RWPE2 (cell line): ENCODE results near the gene CTNNBIP1.

Experiments
- ATAC-seq: fragments of 200-7000 bp; cut with Tn5 transposase; 3 replicates; pipeline ENCODE4 v1.9.1; 2021; ENCODE audit warnings: low read depth
- DNase-seq: peaks from one replicate; pipeline ENCODE4 v3.0.0-alpha.2; 2020; ENCODE audit warnings: low spot score
- H3K27ac ChIP-seq: fragments of 450-650 bp; 2 replicates; pipeline ENCODE4 v1.5.1; 2017; ENCODE audit warnings: mild to moderate bottlenecking; ENCODE audit not compliant: poor library complexity, severe bottlenecking
- H3K27me3 ChIP-seq: fragments of 250-450 bp; sonication (Bioruptor Pico); 2 replicates; pipeline ENCODE4 v1.5.1; 2021; ENCODE audit warnings: mild to moderate bottlenecking, moderate library complexity; ENCODE audit not compliant: insufficient read depth, poor library complexity, severe bottlenecking
- H3K36me3 ChIP-seq: fragments of 250-450 bp; sonication (Bioruptor Pico); 2 replicates; pipeline ENCODE4 v1.5.1; 2020; ENCODE audit warnings: low read depth, mild to moderate bottlenecking, moderate library complexity
- H3K4me1 ChIP-seq: fragments of 250-450 bp; sonication (Bioruptor Pico); 2 replicates; pipeline ENCODE4 v1.5.1; 2021; ENCODE audit warnings: mild to moderate bottlenecking, moderate library complexity; ENCODE audit not compliant: insufficient read depth, poor library complexity, severe bottlenecking
- H3K4me3 ChIP-seq: fragments of 250-450 bp; sonication (Bioruptor Pico); 2 replicates; pipeline ENCODE4 v1.5.1; 2021; ENCODE audit warnings: mild to moderate bottlenecking, moderate library complexity; ENCODE audit not compliant: severe bottlenecking
- H3K9me3 ChIP-seq: fragments of 250-450 bp; sonication (Bioruptor Pico); 2 replicates; pipeline ENCODE4 v1.5.1; 2021; ENCODE audit warnings: mild to moderate bottlenecking, moderate library complexity; ENCODE audit not compliant: severe bottlenecking
- TF ChIP-seq, protein P1 (sequence below): fragments of 450-650 bp; IDR thresholded peaks from one replicate; pipeline ENCODE4 v1.5.1; 2017; ENCODE audit warnings: mild to moderate bottlenecking, moderate library complexity; ENCODE audit not compliant: poor library complexity, severe bottlenecking

The CTNNBIP1 gene

DNA sequence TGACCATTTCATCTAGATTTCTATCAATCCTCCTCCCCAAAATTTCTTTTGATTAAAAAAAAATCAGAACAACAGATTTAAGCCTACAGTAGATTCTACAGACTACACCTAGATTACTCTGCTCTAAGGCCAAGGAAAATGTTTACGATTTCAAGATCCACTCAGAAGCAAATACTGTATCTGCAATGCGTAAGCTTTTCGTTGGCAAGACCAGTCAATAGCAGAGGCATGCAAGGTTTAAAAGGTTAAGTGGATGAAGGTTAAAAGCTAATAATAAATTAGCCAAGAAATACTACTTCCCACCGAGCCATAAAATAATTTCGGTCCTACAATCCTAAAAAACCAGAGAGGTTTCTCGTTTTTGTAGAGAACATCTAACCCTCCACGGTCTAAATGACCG lies 87.6 kb downstream of the CTNNBIP1 start:
- Histone ChIP-seq H3K27me3 (no peaks in the 10 kb centered on the region), H3K9me3 (no peaks in the 10 kb centered on the region), H3K4me3 (peak overlapping the region; percentile 95), H3K36me3 (peaks cover 7% of the 10 kb centered on the region), H3K4me1 (peaks cover 37% of the 10 kb centered on the region), H3K27ac (peak overlapping the region; percentile 92)
- ATAC-seq (no peak), DNase-seq (no peak)
- TF ChIP-seq, protein P1, sequence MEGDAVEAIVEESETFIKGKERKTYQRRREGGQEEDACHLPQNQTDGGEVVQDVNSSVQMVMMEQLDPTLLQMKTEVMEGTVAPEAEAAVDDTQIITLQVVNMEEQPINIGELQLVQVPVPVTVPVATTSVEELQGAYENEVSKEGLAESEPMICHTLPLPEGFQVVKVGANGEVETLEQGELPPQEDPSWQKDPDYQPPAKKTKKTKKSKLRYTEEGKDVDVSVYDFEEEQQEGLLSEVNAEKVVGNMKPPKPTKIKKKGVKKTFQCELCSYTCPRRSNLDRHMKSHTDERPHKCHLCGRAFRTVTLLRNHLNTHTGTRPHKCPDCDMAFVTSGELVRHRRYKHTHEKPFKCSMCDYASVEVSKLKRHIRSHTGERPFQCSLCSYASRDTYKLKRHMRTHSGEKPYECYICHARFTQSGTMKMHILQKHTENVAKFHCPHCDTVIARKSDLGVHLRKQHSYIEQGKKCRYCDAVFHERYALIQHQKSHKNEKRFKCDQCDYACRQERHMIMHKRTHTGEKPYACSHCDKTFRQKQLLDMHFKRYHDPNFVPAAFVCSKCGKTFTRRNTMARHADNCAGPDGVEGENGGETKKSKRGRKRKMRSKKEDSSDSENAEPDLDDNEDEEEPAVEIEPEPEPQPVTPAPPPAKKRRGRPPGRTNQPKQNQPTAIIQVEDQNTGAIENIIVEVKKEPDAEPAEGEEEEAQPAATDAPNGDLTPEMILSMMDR = no peak

DNA sequence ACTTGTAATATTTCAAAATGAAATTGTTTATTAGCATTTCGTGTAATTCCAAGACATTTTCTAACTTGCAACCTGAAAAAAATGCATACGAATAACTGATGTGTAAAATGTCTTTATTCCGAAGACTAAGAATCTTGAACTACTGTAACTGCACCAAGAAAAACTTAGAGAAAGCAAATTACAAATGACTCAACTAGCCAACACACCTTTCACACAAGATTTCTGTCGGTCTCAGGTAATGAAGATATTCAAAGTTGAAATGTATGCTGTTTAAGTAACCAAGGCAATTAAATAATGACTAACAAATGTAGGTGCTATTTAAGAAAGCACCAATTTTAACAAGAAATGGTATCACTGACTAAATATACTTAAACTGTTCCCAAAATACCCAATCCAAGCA lies 88.4 kb downstream of the CTNNBIP1 start:
- TF ChIP-seq, protein P1 = no peak
- Histone ChIP-seq H3K4me3 (peak overlapping the region; percentile 95), H3K27ac (peak overlapping the region; percentile 92), H3K9me3 (no peaks in the 10 kb centered on the region), H3K4me1 (peaks cover 37% of the 10 kb centered on the region), H3K27me3 (no peaks in the 10 kb centered on the region), H3K36me3 (peaks cover 15% of the 10 kb centered on the region)
- ATAC-seq (no peak), DNase-seq (no peak)

DNA sequence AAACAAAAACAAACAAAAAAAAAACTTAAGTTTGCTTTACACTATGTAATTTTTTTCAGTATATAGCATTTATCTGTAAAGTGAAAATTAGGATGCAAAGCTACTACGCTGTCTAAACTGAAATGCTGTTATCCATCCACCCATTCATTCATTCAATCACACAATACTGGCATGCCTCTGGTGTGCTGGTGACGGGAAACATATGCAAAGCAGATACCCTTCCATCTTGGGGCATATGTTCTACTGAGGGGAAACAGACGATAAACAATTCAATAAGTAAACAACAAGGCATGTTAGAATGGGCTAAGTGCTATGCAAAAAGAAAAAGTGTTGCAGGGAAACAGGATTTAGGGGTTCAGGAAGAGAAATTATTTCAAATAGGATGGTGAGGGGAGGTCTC lies 89.5 kb downstream of the CTNNBIP1 start:
- DNase-seq (no peak), ATAC-seq (no peak)
- H3K9me3 ChIP-seq = no peaks in the 10 kb centered on the region
- peaks cover 16% of the 10 kb centered on the region for H3K36me3 ChIP-seq
- no peaks in the 10 kb centered on the region for H3K27me3 ChIP-seq
- no peak overlapping the region for H3K27ac ChIP-seq
- TF ChIP-seq, protein P1 = no peak
- peaks cover 31% of the 10 kb centered on the region for H3K4me1 ChIP-seq
- no peak overlapping the region for H3K4me3 ChIP-seq

DNA sequence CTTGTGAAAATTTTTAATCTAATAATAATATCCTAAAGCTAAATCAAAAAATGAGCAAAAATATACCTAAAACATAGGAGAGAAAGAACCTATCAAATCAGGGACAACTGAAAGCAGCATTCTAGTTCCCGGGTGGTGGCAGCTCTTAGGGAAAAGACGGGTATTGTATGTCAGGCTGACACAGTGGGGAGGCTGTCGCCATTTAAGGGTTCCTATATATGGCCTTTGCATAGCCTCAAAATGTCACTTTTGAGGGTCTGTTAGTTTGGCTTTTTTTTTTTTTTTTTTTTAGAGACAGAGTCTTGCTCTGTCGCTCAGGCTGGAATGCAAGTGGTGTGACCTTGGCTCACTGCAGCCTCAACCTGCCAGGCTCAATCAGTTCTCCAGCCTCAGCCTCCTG lies 92.3 kb downstream of the CTNNBIP1 start:
- Histone ChIP-seq H3K4me1 (peaks cover 19% of the 10 kb centered on the region), H3K4me3 (no peak overlapping the region), H3K36me3 (peaks cover 25% of the 10 kb centered on the region), H3K27ac (no peak overlapping the region), H3K27me3 (no peaks in the 10 kb centered on the region), H3K9me3 (no peaks in the 10 kb centered on the region)
- ATAC-seq = no peak
- no peak for DNase-seq
- TF ChIP-seq, protein P1 = no peak

DNA sequence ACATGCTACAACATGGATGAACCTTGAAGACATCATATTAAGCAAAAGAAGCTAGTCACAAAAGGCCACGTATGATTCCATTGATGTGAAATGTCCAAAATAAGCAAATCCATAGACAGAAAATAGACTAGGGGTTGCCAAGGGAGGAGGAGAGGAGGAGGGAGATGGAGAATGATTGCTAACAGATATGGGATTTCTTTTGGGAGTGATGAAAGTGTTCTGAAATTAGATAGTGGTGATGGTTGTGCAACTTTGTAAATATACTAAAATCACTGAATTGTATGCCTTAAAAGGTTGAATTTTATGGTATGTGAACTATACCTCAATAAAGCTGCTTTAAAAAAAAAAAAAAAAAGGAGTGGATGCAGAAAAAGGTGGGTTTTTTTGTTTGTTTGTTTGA lies 93.9 kb downstream of the CTNNBIP1 start:
- H3K9me3 ChIP-seq = no peaks in the 10 kb centered on the region
- ATAC-seq (no peak), DNase-seq (no peak)
- H3K4me1 ChIP-seq = peaks cover 20% of the 10 kb centered on the region
- no peak overlapping the region for H3K4me3 ChIP-seq
- TF ChIP-seq, protein P1 = no peak
- no peak overlapping the region for H3K27ac ChIP-seq
- H3K36me3 ChIP-seq = peaks cover 25% of the 10 kb centered on the region
- no peaks in the 10 kb centered on the region for H3K27me3 ChIP-seq
